Putamen (tissue), 1 donor: ENCODE data around the gene VWF.

Experiments
- DNase-seq: peaks from one replicate; pipeline ENCODE4 v3.0.0-alpha.2; 2016; ENCODE audit warnings: low spot score

Gene VWF

DNA sequence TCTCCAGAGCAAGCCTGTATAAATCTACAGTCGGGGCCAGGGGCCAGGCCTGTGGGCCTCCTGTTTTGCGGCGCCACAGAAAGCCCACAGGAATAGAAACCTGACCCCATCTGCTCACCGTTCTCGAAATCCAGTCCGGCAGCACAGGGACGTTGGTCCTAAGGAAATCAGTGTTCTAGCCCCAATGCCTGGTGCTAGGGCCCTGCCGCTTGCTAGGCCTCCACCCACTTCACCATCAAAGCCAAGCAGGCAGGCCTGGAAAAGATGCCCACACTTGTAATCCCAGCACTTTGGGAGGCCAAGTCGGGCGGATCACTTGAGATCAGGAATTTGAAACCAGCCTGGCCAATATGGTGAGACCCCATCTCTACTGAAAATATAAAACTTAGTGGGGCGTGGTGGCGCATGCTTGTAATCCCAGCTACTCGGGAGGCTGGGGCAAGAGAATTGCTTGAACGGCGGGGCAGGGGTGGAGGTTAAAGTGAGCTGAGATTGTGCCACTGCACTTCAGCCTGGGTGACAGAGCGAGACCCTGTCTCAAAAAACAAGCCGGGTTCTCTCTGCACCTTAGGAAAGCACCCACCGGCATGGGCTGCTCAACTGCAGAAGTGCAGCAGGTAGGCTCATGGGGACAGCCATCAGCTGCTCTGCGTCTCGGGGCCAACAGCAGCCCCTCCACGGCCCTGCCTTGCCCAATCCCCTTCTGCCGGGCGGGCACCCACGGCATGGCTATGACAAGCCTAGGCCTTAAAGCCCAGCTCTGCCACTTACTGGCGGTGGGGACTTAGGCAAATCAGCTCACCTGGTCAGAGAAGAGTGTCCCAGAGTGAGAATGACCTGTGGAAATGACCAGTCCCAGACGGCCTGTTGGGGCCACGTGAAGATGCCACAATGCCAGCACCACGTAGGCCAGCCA is 47.4 kb downstream of the VWF start:
- DNase-seq, result no peak

DNA sequence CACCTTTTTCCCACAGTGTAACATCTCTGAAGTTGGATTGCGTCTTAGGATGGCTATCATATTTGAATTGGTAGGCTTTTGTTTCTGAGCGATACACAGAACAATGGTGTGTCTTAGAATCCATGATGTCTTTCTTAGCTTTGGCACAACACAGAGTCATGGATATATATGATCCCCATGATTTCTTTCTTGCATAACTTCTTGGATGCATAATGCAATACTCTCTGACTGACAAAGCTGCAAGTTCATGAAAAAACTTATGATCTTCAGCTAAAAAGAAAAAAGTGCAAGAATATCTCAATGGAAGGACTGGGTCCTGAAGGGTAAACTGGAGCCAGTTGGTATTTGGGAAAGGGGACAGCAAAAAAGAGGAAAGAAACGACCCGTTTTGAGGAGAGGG is 48.1 kb downstream of the VWF start:
- DNase-seq, result no peak

DNA sequence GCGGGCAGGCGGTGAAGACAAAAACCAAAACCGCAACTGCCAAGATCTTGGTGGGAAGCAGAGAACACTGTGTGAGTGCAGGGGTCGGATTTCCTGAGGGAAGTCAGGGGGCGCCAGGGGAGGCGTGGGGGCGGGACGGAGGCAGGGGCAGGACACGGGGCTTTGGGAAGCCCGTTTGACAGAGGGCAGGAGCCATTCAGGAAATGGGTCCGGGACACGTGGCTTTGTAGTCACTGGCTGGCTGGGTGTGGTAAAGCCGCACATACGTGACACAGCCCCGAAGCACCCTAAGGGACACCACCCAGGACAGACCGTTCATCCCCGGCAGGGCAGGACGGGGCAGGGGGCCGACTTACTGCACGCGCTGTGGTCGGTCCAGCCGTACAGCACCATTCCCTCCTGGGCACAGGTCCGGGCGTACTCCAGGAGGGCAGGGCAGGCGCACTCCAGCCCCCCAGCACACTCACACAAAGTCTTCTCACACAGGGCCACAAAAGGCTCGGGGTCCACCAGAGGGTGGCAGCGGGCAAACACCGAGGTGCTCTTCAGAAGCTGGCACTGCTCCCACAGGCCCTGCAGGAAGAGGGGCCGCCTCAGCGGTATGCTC is 49.4 kb downstream of the VWF start:
- no peak for DNase-seq

DNA sequence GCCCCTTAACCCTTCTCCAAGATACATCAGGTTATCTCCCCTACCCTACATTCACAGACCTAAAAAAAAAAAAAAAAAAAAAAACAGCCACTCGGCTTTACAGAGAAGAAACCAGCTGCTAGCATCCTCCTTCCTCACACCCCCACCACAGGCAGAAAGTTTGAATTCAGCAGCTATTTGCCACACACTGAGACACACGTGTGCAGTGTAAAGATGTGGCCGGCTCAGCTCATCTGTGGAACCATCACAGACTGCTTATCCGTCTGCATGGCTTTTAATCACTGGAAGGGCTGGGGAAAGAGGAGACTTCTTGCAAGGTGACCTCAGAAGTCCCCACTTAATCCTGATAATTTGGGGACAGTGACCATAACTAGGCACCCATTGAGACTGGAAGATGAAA is 50.0 kb downstream of the VWF start:
- DNase-seq, result no peak

DNA sequence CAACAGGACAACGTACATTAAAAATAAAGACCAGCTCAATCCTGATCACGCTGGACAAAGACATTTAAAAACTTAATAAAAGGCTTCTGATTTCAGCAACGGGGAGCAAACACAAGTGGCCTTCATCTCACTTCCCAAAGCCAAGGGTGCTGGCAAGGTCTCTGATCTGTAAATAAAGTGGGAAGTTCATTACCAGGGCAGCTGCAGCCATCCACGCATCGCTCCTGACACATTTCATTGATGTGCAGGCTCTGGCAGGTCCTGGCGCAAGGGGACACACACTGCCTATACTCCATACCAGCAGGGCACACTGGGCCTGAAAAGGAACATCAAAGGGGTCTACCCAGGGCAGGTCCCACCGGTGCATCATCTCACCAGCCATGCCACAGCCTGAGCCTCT is 51.0 kb downstream of the VWF start:
- DNase-seq, result no peak

DNA sequence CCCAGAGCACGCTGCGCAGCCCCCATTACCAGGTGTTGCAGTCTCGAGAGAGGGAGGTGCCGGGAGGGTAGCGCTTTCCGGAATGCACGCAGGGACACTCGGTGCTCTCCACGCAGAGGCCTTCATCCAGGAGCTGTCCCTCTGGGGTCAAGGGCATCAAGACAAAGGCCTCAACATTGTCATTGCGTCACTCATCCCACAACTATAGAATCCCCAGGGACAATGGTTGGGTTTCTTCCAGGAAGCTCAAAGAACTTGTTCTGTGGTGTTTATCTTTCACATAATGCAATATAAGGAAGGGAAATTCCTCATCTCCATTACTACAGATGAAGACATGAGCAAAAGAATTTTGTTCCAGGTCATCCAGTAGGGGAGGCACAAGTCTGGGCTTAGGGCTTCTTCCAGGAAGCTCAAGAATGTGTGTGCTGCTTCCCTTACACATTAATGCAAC is 52.1 kb downstream of the VWF start:
- DNase-seq, result no peak

DNA sequence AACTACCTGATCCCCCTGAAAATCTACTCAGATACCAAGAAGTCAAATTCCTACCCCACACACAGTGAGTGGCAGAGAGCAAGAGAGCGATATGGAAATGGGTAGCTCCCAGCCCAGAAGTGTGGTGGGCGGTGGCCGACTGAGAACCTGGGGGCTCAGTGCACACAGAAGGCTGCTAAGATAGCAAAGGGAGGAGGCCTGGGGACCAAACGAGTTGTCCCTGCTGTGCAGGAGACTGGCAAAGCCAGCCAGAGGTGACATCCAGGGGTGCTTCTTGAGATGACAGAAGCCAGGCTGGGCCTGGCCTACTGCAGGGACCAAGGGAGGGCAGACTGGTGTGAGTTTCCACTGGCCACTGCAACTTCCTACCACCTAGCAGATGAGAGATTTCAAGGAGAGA is 52.9 kb downstream of the VWF start:
- DNase-seq, result no peak

DNA sequence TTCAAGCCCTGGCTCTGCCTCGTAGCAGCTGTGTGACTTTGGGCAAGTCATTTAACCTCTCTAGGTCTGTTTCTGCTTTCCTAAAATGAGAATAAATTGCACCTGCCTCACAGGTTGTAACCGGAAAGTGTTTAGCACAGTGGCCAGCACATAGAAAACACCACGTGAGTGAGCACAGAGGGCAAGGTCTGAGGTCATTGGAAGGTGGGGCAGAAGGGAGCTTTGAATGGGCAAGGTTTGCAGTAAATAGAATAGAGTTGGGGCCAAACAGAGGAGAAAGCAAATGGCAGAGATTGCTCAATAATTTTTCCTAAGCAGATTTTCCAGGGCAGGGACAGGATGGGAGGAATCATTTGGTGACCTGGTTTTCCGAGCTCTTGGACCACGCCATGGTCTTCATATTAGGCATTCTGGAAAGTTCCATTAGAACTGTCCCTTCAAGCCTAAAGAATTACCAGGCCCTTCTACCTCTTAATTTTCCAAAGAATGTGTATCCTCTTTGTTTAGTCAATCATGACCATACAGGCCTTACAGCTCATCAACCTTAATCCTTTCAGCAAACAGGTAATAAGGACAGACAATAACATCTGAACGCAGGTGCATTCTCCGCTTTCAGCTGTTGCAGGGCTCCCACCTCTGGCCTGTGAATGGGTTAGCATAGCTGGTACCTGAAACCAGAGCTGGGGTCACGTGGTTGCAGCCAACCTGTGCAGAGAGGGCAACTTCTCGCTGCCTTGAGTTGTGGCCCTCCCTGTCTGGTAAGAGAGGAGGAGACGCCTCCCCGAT is 53.8 kb downstream of the VWF start:
- DNase-seq, result no peak

DNA sequence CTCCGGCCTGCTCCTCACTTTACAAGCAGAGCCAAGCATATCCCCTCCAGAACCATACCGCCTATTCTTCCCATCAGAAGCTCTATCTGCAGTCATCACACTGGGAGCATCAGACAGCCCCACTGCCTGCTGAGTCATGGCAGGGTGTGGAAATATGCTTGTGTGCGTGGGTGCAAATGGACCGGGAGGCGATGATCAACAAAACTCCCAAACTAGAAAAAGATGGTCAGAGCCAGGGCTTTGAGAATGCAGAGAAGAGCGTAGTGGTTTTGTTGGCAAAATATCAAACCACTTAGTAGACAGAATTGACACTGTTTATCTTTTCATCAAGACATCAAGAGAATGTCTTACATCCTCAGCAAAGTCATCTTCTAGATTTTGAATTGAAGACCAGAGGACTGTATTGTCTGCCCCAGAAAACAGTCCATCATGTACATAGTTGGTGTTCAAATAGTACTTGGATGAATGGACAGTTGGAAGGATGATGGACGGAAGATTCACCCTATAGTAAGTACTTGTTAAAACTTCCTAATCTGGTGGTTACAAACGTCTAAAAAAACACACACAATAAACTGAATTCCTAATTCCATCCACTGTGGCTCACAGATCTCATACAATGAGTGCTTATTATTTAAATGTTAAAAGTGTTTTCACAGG is 54.9 kb downstream of the VWF start:
- DNase-seq, result no peak

DNA sequence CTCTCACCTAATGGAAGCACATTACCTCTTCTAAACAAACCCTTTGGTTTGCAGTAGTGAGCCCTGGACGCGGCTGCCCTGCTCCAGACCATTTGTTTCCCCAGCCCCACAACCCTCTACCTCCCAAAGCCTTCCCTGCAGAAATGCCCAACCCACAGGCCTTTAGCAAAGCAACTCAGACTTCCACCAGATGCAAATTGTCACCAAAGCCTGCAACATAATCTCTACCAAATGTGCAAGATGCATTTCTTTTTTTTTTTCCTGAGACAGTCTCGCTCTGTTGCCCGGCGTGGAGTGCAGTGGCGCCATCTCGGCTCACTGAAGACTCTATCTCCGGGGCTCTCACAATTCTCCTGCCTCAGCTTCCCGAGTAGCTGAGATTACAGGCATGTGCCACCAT is 56.2 kb downstream of the VWF start:
- no peak for DNase-seq

DNA sequence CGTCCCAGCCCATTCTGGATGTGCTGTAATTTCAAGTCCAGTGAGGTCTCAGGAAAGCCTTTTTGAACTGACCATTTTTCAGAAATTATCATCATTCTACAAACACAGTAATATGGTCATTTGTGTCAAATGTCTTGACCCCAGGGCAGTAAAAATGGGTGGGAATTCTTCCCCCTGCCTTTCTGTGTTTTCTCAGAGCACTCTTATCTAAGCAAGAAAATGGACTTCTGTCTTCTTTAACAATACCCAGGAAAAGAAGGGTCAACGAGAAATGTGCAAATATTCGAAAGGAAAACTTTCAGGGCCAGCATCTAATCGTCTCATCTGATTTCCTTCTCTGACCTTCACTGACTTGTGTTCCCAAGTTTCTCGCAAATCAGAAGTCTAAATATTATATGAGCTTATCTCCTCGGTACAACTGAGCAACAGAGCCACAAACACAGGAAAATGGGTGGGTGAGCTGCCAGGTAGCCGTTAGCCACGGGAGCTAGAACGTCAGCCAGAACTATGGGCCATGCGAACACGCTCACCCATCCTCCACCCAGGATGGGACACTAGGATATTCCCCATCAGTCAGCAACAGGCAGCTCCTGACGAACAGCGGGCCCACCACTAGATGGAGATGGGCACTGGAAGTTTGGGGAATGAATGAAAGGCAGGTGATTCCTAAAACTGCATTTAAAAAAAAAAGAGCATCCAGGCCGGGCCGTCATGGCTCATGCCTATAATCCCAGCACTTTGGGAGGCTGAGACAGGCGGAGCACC is 57.1 kb downstream of the VWF start:
- no peak for DNase-seq

DNA sequence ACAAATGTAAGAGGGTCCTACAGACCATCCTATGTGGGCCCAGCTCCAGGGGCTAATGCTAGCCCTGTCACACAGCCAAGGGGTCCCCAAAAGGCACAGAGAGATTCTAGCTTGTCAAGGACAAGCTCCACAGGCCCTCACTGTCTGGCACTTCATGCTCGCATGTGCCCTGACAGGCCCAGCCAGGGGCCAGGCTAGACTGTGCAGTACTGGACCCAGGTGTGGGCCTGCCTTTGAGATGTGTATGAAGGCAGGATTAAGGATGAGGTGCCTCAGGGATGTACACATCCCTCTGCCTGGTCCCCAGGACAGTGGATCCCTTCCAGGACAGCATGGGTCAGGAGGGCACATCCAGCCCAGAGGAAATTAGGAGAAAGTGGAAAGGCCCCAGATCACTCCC is 57.8 kb downstream of the VWF start:
- DNase-seq, result no peak

DNA sequence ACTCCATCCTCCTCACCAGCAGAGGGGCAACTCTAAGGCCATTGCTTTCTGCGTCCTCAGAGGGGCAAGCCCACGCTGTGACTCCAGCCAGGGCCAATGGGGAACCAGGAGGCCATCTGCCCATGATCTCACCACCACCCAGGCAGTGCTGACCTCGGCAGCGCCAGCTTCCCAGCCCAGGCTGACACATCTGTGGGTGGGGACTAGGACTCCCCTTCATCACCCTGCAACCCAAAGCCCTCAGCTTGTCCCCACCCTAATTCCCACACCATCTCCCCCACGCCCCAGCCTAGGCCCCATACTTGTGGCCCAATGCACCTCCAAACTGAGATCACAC is 58.6 kb downstream of the VWF start:
- no peak for DNase-seq

DNA sequence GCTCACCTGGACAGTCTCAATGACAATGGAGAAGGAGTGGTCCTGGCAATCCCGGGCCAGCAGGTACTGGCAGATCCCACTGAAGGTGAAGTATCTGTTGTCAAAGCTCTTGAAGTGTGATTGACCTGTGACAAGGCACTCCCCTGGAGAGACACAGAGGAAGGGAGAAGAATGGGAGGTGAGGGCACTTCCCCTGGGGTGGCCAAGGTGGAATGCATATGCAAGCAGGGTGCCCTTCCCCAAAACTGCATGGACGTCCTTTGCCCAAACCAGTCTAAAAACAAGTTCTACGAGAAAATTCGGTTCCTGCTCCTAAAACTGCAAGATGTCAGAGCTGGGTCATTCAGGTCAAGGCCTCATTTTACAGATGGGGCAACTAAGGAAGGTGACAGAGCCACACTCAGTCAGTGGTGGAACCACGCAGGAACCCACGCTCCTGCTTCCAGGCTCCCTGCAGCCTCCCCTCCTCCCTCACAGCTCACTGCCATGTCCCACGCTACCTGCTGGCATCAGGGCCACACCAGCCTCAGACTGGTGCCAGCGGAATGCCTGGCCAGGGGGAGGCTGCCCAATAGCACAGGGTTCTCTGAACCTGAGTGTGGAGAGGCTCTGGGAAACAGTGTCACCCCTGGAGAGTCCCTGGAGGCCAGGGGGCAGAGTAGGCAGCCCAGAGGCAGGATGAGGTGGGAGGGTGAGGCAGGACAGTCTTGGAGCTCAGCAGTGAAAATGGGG is 59.2 kb downstream of the VWF start:
- DNase-seq, result no peak

DNA sequence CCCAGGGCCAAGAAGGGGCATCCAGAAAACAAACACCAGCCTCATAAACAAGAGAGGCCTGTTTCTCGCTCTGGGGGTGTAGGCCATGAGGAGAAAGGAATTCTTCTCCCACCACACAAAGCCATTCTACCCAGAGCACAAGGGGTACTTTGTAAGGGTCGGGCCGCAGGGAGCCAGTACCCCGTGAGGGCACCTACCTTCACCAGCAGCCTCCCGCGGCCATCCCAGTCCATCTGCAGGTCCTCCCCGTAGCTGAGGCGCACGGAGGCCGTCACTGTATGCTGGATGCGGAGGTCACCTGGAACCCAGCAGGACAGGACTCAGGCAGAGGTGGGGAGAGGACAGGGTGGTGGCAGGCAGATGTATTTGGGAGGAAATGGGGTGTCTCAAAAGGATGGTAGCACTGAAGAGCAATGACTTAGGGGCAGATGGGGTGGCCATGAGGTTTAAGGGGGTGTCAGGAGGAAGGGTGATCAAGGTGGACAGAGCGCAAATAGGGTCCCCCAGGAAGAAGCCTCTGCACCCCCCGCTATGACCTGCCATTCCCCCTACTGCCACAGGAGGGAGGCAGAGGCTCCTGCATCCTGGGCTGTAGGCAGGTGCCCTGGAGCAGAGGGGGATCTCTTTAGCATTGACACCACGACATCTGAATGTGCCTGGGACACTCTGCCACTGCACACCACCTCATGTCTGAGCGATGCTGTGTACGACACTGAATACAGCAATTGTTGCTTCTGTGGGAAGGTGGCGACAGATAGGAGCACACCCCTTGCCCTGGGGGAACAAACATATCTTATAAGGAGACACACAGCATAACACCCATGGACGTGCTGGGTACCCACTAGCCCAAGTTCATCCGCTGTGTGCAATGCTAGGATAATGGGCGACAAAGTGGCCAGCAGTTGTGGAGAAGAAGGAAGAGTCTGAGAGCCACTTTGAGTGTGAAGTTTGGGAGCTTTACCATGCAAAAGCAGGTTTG is 61.4 kb downstream of the VWF start:
- peak; percentile 63 for DNase-seq

DNA sequence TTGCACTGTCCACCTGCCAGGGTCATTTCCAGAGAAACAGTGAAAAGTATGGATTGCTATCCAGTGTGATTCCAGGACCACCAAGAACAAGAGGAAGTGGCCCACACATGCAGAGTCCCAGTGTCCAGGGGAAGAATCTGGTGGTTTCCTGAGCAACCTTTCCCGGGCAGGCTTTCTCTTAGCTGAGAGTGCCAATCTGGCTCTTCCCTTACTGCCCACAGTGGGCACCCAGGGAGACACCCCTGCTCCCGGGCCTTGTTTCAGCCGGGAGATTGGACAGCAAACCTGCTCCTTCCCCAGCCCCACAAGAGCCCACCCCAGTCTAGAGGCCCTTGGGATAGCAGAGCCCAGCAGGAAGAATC is 62.1 kb downstream of the VWF start:
- no peak for DNase-seq

DNA sequence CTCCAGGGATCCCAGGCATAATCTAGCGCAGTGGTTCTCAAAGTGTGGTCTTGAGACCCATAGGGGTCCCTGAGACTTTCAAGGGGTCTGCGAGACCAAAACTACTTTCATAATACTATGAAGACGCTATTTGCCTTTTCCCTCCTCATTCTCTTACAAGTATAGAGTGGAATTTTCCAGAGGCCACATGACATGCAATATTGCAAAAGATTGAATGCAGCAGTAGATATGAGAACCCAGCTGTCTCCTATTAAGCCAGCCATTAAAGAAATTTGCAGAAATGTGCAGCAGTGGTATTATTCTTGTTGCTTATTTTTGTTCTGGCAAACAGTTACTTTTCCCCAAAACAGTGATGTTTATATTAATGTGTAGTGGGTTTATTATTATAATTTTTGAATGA is 62.8 kb downstream of the VWF start:
- no peak for DNase-seq

DNA sequence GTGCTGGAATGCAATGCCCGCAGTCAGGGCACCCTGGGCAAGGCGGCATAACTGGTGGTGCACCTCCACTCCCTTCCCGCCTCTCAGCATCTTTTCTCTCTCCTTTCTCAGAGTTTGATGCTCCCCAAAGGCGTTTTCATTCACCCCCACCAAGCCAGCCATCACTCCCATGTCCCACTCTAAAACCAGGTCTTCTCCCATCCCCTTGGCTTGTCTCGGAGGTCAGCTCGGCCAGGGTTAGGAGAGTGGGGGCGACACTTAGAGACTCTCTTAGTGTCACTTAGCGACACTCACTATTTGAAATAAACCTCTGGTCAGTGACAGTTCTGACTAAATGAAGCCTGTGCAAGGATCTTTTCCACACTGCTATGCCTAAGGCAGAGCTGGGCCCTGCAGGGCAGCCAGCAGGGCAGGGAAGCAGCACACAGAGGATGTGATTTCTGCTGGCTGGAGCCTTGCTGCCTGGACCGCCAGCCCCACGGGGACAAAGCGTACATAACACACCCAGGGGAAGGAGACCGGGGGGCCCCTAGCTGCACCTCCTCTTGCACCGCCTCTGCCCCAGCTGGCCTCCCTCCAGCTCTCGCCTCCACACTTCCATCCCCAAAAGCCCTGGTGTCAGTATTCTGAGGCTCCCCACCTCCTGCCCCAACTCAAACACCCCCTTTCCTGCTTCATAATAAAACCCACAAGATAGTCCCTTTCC is 64.5 kb downstream of the VWF start:
- no peak for DNase-seq

DNA sequence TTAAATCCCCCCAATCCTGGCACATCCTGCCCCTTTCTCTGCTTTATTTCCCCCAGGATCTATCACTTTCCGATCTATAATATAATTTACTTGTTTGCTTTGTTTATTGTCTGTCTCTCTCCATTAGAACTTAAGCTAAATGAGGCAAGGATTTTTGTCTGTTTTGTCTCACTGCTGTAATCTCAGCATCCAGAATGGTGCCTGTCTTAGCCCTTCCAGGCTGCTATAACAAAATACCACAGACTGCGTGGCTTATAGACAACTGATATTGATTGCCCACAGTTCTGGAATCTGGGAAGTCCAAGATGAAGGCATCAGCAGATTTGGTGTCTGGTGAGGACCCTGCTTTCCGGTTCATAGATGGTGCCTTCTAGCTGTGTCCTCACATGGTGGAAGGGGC is 65.2 kb downstream of the VWF start:
- no peak for DNase-seq
